MM.1S (cell line): ENCODE measurements around the gene ABCA13.

Source experiments
- CTCF ChIP-seq: fragments of 300-600 bp; sonication (generic); IDR thresholded peaks from 2 replicates; pipeline ENCODE4 v1.5.1; 2016; ENCODE audit warnings: antibody characterized with exemption, low read length, mixed read lengths
- EZH2phosphoT487 ChIP-seq: fragments of 300-600 bp; sonication (generic); IDR thresholded peaks from 2 replicates; pipeline ENCODE4 v1.6.1; 2018; ENCODE audit warnings: antibody characterized with exemption, low read length

- TF ChIP-seq CTCF (no peak), EZH2phosphoT487 (no peak)
These were observed 12.9 kb upstream of the ABCA13 start for GRCh38 chr7:48158404-48158803.
